HCT116 (cell line): ENCODE measurements around the gene RHOH.

Experiments used
- CEBPB ChIP-seq: IDR thresholded peaks from 2 replicates; pipeline ENCODE4 v1.6.1; 2012; ENCODE audit warnings: low read depth
- EZH2 ChIP-seq: fragments of 200-600 bp; sonication (generic); IDR thresholded peaks from 2 replicates; pipeline ENCODE4 v1.6.1; 2017; ENCODE audit warnings: antibody characterized with exemption, mixed run types
- JUND ChIP-seq: IDR thresholded peaks from 2 replicates; pipeline ENCODE4 v1.6.1; 2012
- POLR2A ChIP-seq: IDR thresholded peaks from 2 replicates; pipeline ENCODE4 v1.7.0; 2011; ENCODE audit warnings: borderline replicate concordance; ENCODE audit not compliant: insufficient read depth, insufficient read length; ENCODE audit errors: extremely low read depth
- POLR2AphosphoS5 ChIP-seq: IDR thresholded peaks from 2 replicates; pipeline ENCODE4 v1.6.1; 2011; ENCODE audit warnings: mild to moderate bottlenecking, low read depth, low read length, moderate library complexity
- SIN3A ChIP-seq: IDR thresholded peaks from 2 replicates; pipeline ENCODE4 v1.6.1; 2012; ENCODE audit warnings: low read depth
- YY1 ChIP-seq: IDR thresholded peaks from 2 replicates; pipeline ENCODE4 v1.6.1; 2011; ENCODE audit warnings: low read length, low read depth, moderate library complexity, mild to moderate bottlenecking; ENCODE audit not compliant: insufficient replicate concordance; ENCODE audit errors: extremely low read depth
- TF ChIP-seq, protein P1 (sequence below), 3 experiments: fragments of 200-600 bp in 1 of 3; sonication (generic) in 1 of 3; IDR thresholded peaks in 2 of 3; conservative IDR thresholded peaks in 1 of 3; 2 replicates each; pipeline ENCODE4 v1.5.1; 2012 to 2017; ENCODE audit warnings: low read depth in 2 of 3, low read length in 2 of 3, antibody characterized with exemption in 1 of 3, borderline replicate concordance in 1 of 3, control low read depth in 1 of 3, mild to moderate bottlenecking in 1 of 3, mixed read lengths in 1 of 3, mixed run types in 1 of 3, moderate library complexity in 1 of 3; ENCODE audit not compliant: insufficient read depth in 1 of 3

DNA sequence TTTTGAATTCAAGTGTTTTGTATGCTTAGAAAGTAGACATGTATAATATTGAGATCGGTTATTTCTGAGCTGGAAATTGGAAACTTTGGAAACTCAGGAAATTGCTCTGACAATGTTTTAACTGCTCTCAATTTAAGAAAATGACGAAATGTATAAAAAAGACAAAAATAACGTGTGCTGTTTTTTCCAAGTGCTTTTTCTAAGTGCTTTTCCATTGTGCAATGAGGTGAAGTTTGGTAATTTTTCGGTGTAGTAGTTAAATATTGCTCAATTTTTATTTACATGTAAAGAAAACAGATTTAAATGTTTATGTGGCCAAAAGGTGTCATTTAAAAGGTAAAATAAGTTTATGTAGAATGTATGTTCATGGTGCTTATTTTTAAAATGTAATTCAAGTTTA, 39.4 kb upstream of the RHOH start:
- TF ChIP-seq, protein P1, sequence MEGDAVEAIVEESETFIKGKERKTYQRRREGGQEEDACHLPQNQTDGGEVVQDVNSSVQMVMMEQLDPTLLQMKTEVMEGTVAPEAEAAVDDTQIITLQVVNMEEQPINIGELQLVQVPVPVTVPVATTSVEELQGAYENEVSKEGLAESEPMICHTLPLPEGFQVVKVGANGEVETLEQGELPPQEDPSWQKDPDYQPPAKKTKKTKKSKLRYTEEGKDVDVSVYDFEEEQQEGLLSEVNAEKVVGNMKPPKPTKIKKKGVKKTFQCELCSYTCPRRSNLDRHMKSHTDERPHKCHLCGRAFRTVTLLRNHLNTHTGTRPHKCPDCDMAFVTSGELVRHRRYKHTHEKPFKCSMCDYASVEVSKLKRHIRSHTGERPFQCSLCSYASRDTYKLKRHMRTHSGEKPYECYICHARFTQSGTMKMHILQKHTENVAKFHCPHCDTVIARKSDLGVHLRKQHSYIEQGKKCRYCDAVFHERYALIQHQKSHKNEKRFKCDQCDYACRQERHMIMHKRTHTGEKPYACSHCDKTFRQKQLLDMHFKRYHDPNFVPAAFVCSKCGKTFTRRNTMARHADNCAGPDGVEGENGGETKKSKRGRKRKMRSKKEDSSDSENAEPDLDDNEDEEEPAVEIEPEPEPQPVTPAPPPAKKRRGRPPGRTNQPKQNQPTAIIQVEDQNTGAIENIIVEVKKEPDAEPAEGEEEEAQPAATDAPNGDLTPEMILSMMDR (IDR thresholded peaks at IDR 0.05 in 2 of 3, conservative IDR thresholded peaks at IDR 0.05 in 1 of 3; ENCODE audit: borderline replicate concordance in 1 of 3, insufficient read depth in 1 of 3, low read depth in 2 of 3, low read length in 2 of 3): no peak
- TF ChIP-seq SIN3A: no peak
- TF ChIP-seq POLR2AphosphoS5: no peak
- no peak for TF ChIP-seq CEBPB
- TF ChIP-seq POLR2A: no peak
- no peak for TF ChIP-seq YY1
- TF ChIP-seq EZH2: no peak
- TF ChIP-seq JUND: no peak
